ENCODE data around the gene SPOCK1.

DNA sequence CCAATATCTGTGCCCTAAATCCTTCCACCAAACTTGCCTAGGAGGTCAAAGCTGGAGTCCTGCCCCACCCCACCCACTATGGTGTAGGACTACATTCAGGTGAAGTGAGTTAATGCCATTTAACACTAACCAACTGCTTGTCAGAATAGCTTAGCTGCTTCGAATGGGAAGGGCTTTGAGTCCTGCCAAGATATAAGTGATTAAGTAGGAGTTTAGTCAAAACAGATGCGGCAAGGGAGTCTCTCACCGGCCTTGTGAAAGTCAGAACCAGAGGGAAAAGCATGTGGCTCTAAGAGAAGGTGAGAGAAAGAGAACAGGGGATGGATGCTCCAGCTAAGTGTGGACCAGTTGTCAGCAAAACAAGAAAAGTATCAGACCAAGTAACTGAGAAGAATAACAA is 132.6 kb downstream of the SPOCK1 start:
- TF ChIP-seq HOXA7 (CRISPR knock-in tag; IDR thresholded peaks at IDR 0.05): no peak
- no peak for TF ChIP-seq RAD21 (conservative IDR thresholded peaks at IDR 0.05 in 1 of 2, IDR thresholded peaks at IDR 0.05 in 1 of 2)
